GM23338 (cell line): ENCODE data around the gene METTL14. TPM values are rescaled to one million over a fixed set of nuclear protein-coding genes. Genes with fewer than 3 reads are reported as not detected.

Source experiments
- ATAC-seq: fragments of 200-7000 bp; cut with Tn5 transposase; 3 replicates; pipeline ENCODE4 v1.9.1; 2020
- DNase-seq: peaks from one replicate; pipeline ENCODE4 v3.0.0-alpha.2; 2015; ENCODE audit warnings: low spot score
- H2AFZ ChIP-seq: fragments of 200-600 bp; sonication (generic); 2 replicates; pipeline ENCODE4 v1.8.0; 2016; ENCODE audit warnings: antibody characterized with exemption, mild to moderate bottlenecking, moderate library complexity
- H3F3A ChIP-seq: fragments of 200-600 bp; sonication (generic); replicated peaks from 2 replicates; pipeline ENCODE4 v1.8.0; 2017; ENCODE audit warnings: antibody characterized with exemption, mixed run types, low read depth
- H3K27ac ChIP-seq: fragments of 200-600 bp; sonication (generic); 2 replicates; pipeline ENCODE4 v1.6.1; 2016; ENCODE audit warnings: low read depth
- H3K27me3 ChIP-seq: fragments of 200-600 bp; sonication (generic); 2 replicates; pipeline ENCODE4 v1.8.0; 2016; ENCODE audit warnings: mild to moderate bottlenecking, mixed run types, moderate library complexity; ENCODE audit not compliant: insufficient read depth
- H3K36me3 ChIP-seq: fragments of 200-600 bp; sonication (generic); 2 replicates; pipeline ENCODE4 v1.8.0; 2016; ENCODE audit warnings: mild to moderate bottlenecking; ENCODE audit not compliant: insufficient read depth
- H3K4me1 ChIP-seq: fragments of 200-600 bp; sonication (generic); 2 replicates; pipeline ENCODE4 v1.8.0; 2016; ENCODE audit warnings: mild to moderate bottlenecking, moderate library complexity; ENCODE audit not compliant: insufficient read depth
- H3K4me2 ChIP-seq: fragments of 200-600 bp; sonication (generic); 2 replicates; pipeline ENCODE4 v1.7.1; 2017; ENCODE audit warnings: mixed run types
- H3K4me3 ChIP-seq: fragments of 200-600 bp; sonication (generic); 2 replicates; pipeline ENCODE4 v1.6.1; 2016; ENCODE audit warnings: mixed run types
- H3K79me2 ChIP-seq: fragments of 200-600 bp; sonication (generic); replicated peaks from 2 replicates; pipeline ENCODE4 v1.8.0; 2017; ENCODE audit warnings: mild to moderate bottlenecking; ENCODE audit not compliant: insufficient read depth
- H3K9me2 ChIP-seq: fragments of 200-600 bp; sonication (generic); 2 replicates; pipeline ENCODE4 v1.8.0; 2017; ENCODE audit not compliant: insufficient read depth
- H4K20me1 ChIP-seq: fragments of 200-600 bp; sonication (generic); replicated peaks from 2 replicates; pipeline ENCODE4 v1.8.0; 2017; ENCODE audit warnings: mild to moderate bottlenecking; ENCODE audit not compliant: insufficient read depth
- H3K27ac Mint-ChIP-seq: 2 replicates; pipeline ENCODE4 v1.8.0; 2020; ENCODE audit warnings: inconsistent platforms, mild to moderate bottlenecking, moderate library complexity, mixed read lengths
- H3K27me3 Mint-ChIP-seq: 3 replicates; pipeline ENCODE4 v1.8.0; 2022; ENCODE audit warnings: low read depth, mild to moderate bottlenecking, moderate library complexity, mixed read lengths, inconsistent platforms; ENCODE audit not compliant: insufficient read depth, poor library complexity
- H3K36me3 Mint-ChIP-seq: 3 replicates; pipeline ENCODE4 v1.8.0; 2021; ENCODE audit warnings: low read depth, mild to moderate bottlenecking, inconsistent platforms, moderate library complexity, mixed read lengths
- H3K4me1 Mint-ChIP-seq: 3 replicates; pipeline ENCODE4 v1.8.0; 2020; ENCODE audit warnings: mild to moderate bottlenecking, inconsistent platforms, mixed read lengths
- H3K4me3 Mint-ChIP-seq: 3 replicates; pipeline ENCODE4 v1.8.0; 2021; ENCODE audit warnings: moderate library complexity, mild to moderate bottlenecking, inconsistent platforms, mixed read lengths
- H3K9me3 Mint-ChIP-seq: 3 replicates; pipeline ENCODE4 v1.8.0; 2020; ENCODE audit warnings: moderate library complexity, mild to moderate bottlenecking, inconsistent platforms, mixed read lengths
- CREB1 ChIP-seq: fragments of 250-450 bp; sonication (Bioruptor Pico); IDR thresholded peaks from 2 replicates; pipeline ENCODE4 v1.5.0; 2020; ENCODE audit warnings: low read depth, mild to moderate bottlenecking, moderate library complexity
- EZH2 ChIP-seq: fragments of 200-600 bp; sonication (generic); IDR thresholded peaks from one replicate; pipeline ENCODE4 v1.8.0; 2017; ENCODE audit warnings: antibody characterized with exemption, mild to moderate bottlenecking, low read depth; ENCODE audit not compliant: unreplicated experiment
- EZH2phosphoT487 ChIP-seq: fragments of 200-600 bp; sonication (generic); IDR thresholded peaks from one replicate; pipeline ENCODE4 v1.8.1; 2018; ENCODE audit warnings: antibody characterized with exemption; ENCODE audit not compliant: unreplicated experiment
- JUNB ChIP-seq: IDR thresholded peaks from one replicate; pipeline ENCODE4 v1.6.1; 2016; ENCODE audit warnings: antibody characterized with exemption; ENCODE audit not compliant: unreplicated experiment
- NANOG ChIP-seq: IDR thresholded peaks from 2 replicates; pipeline ENCODE4 v1.6.1; 2016; ENCODE audit warnings: antibody characterized with exemption, borderline replicate concordance
- POLR2AphosphoS5 ChIP-seq: IDR thresholded peaks from 2 replicates; pipeline ENCODE4 v1.6.1; 2016; ENCODE audit warnings: antibody characterized with exemption, low read depth
- STAT1 ChIP-seq: IDR thresholded peaks from one replicate; pipeline ENCODE4 v1.6.1; 2016; ENCODE audit warnings: antibody characterized with exemption; ENCODE audit not compliant: unreplicated experiment
- ZNF331 ChIP-seq: fragments of 250-450 bp; sonication (Bioruptor Pico); IDR thresholded peaks from 2 replicates; pipeline ENCODE4 v1.5.0; 2020; ENCODE audit warnings: low read depth, mild to moderate bottlenecking, moderate library complexity
- polyA plus RNA-seq: library from polyadenylated mRNA; unstranded; fragments of >200 nt; fragmentation: Nextera tagmentation; extraction: Ambion mirVana; gene quantifications from 2 replicates; pipeline ENCODE4 v1.2.1, GENCODE V29; 2016
- total RNA-seq: library from RNA; depleted of rRNA; stranded (reverse); fragments of >200 nt; shearing (Covaris generic); gene quantifications from 2 replicates; pipeline ENCODE4 v1.2.3, GENCODE V29; 2014
- TF ChIP-seq, protein P1 (sequence below), 2 experiments: fragments of 200-600 bp in 1 of 2; sonication (generic) in 1 of 2; conservative IDR thresholded peaks; 2 replicates each; pipeline versions ENCODE4 v1.5.1 to v1.6.1; 2016 to 2017; ENCODE audit warnings: antibody characterized with exemption in 2 of 2, low read depth in 2 of 2, mild to moderate bottlenecking in 2 of 2, moderate library complexity in 1 of 2
- TF ChIP-seq, protein P2 (sequence below): IDR thresholded peaks from 2 replicates; pipeline ENCODE4 v1.6.1; 2016; ENCODE audit warnings: antibody characterized with exemption
- TF ChIP-seq, protein P3 (sequence below): IDR thresholded peaks from one replicate; pipeline ENCODE4 v1.6.1; 2018; ENCODE audit warnings: antibody characterized with exemption; ENCODE audit not compliant: unreplicated experiment

Gene METTL14
- total and polyA plus RNA-seq, 2 experiments from 2014 or later: 39.3 to 56.8 TPM

DNA sequence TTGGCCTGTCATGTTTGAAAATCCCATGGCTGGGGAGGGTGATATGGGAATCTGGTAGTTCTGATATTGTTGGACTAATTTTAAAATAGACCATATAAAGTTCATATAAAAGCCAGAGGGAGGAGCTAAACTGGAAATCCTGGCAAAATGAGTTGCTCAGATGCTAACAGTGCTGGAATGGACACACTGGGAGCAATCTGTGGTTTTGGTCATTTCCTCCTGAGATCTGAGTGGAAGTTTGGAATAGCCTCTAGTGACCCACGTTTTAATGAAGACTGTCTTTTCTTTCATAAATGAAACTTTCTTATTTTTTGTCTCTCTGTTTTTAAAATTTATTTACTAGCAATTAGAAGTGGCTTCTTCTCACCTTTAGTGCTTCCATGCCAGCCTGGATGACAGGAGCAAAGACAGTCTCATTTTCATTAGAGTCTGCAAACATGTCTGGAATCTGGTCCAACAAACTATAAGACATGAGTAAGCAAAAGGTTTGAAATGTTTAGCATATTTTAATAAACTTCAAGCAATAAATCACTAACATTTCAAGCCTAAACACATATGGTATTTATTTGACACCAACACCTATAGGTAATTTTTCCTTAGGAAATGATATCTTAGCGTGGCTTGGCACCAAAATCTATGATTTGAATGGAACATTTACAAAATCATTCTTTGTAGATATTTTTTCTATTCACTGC is 66.6 kb downstream of the METTL14 start:
- Histone ChIP-seq H3K79me2 (no peaks in the 10 kb centered on the region), H3K27me3 (no peaks in the 10 kb centered on the region), H4K20me1 (no peaks in the 10 kb centered on the region), H3K4me3 (no peak overlapping the region), H2AFZ (no peak overlapping the region), H3K27ac (no peak overlapping the region), H3K4me2 (no peak overlapping the region), H3K36me3 (peaks cover 24% of the 10 kb centered on the region; the same call in 1 of the 2 replicates), H3K9me2 (no peaks in the 10 kb centered on the region), H3F3A (no peaks in the 10 kb centered on the region; the same call in none of the 2 replicates), H3K4me1 (peaks cover 10% of the 10 kb centered on the region)
- Mint-ChIP-seq H3K4me1 (peaks cover 20% of the 10 kb centered on the region; the same call in 2 of the 3 replicates), H3K27me3 (no peaks in the 10 kb centered on the region), H3K36me3 (peaks cover 21% of the 10 kb centered on the region), H3K9me3 (no peaks in the 10 kb centered on the region), H3K27ac (no peak overlapping the region), H3K4me3 (no peak overlapping the region)
- DNase-seq (no peak), ATAC-seq (no peak)
- TF ChIP-seq, protein P1, sequence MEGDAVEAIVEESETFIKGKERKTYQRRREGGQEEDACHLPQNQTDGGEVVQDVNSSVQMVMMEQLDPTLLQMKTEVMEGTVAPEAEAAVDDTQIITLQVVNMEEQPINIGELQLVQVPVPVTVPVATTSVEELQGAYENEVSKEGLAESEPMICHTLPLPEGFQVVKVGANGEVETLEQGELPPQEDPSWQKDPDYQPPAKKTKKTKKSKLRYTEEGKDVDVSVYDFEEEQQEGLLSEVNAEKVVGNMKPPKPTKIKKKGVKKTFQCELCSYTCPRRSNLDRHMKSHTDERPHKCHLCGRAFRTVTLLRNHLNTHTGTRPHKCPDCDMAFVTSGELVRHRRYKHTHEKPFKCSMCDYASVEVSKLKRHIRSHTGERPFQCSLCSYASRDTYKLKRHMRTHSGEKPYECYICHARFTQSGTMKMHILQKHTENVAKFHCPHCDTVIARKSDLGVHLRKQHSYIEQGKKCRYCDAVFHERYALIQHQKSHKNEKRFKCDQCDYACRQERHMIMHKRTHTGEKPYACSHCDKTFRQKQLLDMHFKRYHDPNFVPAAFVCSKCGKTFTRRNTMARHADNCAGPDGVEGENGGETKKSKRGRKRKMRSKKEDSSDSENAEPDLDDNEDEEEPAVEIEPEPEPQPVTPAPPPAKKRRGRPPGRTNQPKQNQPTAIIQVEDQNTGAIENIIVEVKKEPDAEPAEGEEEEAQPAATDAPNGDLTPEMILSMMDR (conservative IDR thresholded peaks at IDR 0.05; ENCODE audit: low read depth in 2 of 2): no peak

DNA sequence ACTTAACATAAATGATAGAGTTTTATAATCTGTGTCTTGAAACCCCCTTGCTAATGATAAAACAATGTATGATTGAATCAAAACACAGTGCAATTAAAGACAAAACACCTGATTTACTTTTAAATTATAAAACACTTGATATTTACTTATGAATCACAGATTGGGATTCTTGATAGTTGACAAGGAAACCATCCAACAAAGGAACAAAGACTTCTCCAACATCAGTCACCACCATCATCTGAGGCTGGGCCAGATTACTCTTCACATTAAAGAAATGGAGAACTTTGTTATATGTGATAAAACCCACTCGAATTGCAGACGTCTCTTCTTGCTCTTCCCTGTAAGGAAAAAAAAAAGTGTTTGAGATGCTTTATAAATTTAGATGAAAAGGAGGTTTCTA is 67.4 kb downstream of the METTL14 start:
- DNase-seq (no peak), ATAC-seq (no peak)
- no peaks in the 10 kb centered on the region for H3K9me2 ChIP-seq
- peaks cover 24% of the 10 kb centered on the region; the same call in 1 of the 2 replicates for H3K36me3 ChIP-seq
- no peak overlapping the region for H3K4me3 ChIP-seq
- no peaks in the 10 kb centered on the region for H4K20me1 ChIP-seq
- H3K27ac Mint-ChIP-seq: no peak overlapping the region; the same call in 1 of the 2 replicates
- peaks cover 10% of the 10 kb centered on the region for H3K4me1 ChIP-seq
- no peaks in the 10 kb centered on the region for H3K27me3 ChIP-seq
- no peaks in the 10 kb centered on the region for H3K27me3 Mint-ChIP-seq
- TF ChIP-seq ZNF331 (CRISPR knock-in tag): no peak
- no peak for TF ChIP-seq STAT1
- no peak for TF ChIP-seq JUNB
- TF ChIP-seq POLR2AphosphoS5: no peak
- TF ChIP-seq, protein P2, sequence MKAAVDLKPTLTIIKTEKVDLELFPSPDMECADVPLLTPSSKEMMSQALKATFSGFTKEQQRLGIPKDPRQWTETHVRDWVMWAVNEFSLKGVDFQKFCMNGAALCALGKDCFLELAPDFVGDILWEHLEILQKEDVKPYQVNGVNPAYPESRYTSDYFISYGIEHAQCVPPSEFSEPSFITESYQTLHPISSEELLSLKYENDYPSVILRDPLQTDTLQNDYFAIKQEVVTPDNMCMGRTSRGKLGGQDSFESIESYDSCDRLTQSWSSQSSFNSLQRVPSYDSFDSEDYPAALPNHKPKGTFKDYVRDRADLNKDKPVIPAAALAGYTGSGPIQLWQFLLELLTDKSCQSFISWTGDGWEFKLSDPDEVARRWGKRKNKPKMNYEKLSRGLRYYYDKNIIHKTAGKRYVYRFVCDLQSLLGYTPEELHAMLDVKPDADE: no peak
- TF ChIP-seq, protein P3, sequence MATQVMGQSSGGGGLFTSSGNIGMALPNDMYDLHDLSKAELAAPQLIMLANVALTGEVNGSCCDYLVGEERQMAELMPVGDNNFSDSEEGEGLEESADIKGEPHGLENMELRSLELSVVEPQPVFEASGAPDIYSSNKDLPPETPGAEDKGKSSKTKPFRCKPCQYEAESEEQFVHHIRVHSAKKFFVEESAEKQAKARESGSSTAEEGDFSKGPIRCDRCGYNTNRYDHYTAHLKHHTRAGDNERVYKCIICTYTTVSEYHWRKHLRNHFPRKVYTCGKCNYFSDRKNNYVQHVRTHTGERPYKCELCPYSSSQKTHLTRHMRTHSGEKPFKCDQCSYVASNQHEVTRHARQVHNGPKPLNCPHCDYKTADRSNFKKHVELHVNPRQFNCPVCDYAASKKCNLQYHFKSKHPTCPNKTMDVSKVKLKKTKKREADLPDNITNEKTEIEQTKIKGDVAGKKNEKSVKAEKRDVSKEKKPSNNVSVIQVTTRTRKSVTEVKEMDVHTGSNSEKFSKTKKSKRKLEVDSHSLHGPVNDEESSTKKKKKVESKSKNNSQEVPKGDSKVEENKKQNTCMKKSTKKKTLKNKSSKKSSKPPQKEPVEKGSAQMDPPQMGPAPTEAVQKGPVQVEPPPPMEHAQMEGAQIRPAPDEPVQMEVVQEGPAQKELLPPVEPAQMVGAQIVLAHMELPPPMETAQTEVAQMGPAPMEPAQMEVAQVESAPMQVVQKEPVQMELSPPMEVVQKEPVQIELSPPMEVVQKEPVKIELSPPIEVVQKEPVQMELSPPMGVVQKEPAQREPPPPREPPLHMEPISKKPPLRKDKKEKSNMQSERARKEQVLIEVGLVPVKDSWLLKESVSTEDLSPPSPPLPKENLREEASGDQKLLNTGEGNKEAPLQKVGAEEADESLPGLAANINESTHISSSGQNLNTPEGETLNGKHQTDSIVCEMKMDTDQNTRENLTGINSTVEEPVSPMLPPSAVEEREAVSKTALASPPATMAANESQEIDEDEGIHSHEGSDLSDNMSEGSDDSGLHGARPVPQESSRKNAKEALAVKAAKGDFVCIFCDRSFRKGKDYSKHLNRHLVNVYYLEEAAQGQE: no peak
- TF ChIP-seq CREB1 (CRISPR knock-in tag): no peak
- TF ChIP-seq, protein P1 (conservative IDR thresholded peaks at IDR 0.05; ENCODE audit: low read depth in 2 of 2): no peak
- TF ChIP-seq EZH2phosphoT487: no peak
- TF ChIP-seq NANOG: no peak
- TF ChIP-seq EZH2: no peak
- H3F3A ChIP-seq: no peaks in the 10 kb centered on the region; the same call in none of the 2 replicates
- H3K4me2 ChIP-seq: no peak overlapping the region
- H3K36me3 Mint-ChIP-seq: peaks cover 21% of the 10 kb centered on the region
- H3K79me2 ChIP-seq: no peaks in the 10 kb centered on the region
- H3K4me3 Mint-ChIP-seq: no peak overlapping the region
- no peaks in the 10 kb centered on the region for H3K9me3 Mint-ChIP-seq
- no peak overlapping the region for H3K27ac ChIP-seq
- peaks cover 20% of the 10 kb centered on the region; the same call in 2 of the 3 replicates for H3K4me1 Mint-ChIP-seq
- H2AFZ ChIP-seq: no peak overlapping the region
